DMS114 treated with DMSO at 0.1 percent for 48 hours (cell line): Measurements from ENCODE around the gene AUTS2.

ENCODE experiments used
- DNase-seq: peaks from one replicate; lab custom pipeline; 2025; ENCODE audit not compliant: unreplicated experiment; lab: John Stamatoyannopoulos, UW

AUTS2 gene

DNA sequence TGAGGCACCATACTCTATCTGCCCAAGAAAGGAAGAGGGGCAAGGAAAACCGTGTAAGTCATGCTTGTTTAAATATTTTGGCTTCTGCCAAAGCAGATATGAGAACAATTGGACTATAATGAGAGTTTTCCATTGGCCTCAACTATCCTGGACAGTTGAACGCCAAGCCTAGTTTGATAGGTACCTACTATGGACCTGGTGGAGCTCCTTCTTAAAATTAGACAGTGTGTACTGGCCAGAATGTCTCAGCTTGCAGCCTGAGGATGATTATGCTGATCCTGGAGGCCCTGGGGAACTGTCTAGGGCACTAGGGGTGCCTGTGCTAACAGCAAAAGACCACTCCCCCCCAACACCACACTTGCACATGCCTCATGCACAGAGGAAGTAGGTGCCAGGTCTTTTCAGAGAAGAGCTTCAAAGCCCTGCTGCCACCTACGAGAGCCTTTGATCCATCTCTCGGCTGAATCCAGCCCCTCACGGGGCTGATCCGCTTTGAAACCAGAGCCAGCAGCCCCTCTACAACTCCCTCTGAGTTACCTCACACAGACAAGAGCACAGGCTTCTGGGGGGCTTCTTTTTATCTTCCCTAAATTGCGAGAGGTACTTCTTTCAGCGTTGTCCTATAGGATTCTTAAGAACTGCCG, 1059.8 kb downstream of the AUTS2 start:
- DNase-seq: no peak

DNA sequence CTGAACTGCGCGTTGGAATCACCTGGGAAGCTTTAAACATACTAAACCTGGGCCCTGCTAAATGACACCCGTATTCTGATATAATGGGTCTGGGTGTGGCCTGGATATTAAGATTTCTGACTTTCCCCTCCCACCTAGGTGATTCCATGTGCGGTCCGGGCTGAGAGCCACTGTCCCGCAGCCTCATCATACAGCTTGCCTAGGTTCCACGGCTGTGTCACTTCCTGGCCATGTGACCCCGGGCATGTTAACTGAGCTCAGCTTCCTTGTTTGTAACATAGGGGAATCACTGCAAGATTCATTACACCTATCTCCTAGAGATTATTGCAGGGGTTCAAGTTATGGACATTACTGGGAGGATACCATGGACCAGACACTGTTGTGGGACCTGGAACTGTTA, 1061.0 kb downstream of the AUTS2 start:
- no peak for DNase-seq

DNA sequence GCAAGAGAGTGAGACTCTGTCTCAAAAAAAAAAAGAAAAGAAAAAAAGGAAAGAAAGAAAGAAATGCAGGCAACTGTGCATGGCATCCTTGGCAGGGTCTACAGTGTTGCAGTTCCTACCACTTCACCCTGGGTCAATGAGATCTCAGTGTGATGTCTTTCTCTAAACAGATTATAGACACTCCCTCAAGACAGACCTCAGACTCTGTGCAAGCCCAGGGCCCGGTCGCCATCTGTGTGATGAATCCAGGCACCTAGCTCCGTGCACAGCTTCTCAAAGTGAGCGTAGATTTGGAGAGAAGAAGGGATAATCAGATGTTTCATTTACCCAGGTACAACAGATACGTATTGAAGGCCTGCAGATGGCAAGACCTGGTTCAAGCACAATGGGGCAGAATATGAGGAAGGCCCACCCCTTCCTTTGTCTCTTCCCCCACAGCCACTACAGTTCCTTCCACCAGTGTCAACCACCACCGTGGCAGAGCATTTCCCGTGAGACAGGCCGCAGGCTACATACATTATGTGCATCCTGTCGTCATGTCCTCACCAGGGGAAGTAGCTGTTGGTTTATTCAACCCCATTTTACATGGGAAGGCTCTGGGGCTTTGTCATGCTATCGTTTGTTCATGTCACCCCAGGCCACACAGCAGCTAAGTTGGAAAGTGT, 1062.0 kb downstream of the AUTS2 start:
- no peak for DNase-seq

DNA sequence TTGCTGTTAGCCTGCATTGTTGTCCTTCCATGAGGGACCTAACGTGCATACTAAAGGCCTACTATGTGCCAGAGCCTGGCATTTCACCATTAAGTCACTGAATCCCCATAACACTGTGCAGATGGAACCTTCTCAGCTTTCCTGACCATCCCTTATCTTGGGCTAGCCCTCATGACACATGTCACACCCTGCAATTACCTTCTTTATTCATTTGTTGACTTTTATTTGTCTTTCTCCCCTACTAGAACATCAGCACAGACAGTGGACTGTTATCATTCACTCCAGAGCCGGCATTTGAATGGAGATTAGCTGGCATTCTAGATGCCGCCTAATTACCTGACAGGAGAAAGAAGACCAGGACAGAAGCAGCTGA, 1062.5 kb downstream of the AUTS2 start:
- DNase-seq: no peak

DNA sequence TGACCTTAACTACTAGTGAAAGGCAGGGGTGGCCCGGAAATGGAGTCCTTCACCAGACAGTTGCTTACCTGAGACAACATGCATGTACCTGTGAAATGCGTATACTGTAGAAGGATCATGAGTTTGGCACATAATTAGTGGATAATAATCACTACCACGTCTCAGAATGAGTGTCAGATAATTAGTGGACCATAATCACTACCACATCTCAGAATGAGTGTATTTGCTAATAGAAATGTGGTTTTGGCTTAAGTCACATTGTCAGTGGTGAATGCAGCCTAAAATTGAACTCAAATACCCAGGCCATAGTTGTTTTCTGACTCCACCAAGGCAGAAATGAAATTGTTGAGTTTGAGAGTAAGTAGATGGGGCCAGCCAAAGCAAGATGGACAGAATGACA, 1065.4 kb downstream of the AUTS2 start:
- DNase-seq: no peak

DNA sequence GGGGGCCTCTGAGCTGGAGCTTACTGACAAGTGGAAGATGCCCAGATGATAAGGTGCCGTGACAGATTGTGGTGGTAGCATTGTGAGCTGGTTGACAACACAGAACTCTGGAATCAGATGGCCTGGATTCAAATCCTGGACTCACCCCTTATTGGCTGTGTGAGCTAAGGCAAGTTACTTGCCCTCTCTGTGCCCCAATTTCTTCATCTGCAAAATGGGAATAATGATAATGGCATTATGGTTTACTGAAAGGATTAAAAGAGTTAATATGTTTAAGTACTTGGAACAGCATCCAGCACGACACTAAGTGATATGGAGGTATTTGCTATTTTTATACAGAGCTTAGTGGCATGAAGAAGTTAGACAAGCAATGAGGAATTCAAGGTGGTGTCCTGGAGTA, 1067.7 kb downstream of the AUTS2 start:
- no peak for DNase-seq

DNA sequence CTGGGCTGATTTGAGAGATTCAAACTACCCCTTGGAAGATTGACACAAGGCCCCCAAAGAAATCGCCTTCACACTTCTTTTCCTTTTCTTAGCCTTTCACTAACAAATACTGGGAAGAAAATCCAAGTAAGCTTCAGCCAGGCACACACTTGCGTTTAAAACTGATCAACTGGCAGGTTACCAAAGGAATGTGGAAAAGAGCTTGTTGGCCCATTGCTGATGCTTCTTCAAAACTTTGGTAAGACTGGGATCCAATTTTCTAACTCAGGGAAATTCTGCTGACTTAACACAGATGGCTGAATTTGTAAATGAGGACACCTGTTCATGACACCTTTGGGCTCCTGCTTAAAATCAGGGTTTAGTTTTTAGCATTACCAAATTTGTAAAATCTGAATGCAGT, 1069.1 kb downstream of the AUTS2 start:
- DNase-seq: no peak

DNA sequence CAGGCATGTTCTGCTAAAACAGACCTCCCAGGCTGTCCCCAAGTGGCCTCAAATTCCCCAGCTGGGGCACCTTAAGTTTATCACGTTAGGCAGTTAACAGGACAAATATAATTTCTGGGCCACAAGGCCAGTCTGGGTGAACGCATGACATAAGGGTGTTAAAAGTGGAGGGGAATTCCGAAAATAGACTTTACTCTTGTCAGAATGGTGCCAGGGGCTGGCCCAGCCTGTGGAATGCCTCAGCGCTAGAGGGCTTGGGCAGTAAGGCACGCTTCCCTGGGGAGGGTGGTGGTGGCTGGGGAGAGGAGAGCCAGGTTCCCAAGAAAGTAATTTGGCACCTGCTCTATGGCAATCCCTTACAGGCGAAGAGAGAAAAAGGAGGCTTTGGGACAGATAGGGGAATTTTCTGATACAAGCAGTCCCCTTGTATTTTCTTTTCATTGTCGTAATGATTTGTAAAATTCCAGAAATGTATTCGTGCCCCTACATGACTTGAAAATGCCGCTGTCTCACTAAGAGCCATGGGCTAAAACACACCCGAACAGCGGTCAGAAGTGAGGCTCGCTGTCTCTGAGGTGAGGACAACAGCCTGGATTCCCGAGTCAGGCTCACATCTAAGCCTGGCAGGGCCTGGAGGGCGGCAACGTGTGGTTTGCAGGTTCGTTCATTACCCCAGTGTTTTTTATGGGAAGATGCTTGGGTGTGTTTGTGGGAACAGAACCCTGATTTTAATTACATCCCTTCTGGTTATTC, 1070.5 kb downstream of the AUTS2 start:
- no peak for DNase-seq

DNA sequence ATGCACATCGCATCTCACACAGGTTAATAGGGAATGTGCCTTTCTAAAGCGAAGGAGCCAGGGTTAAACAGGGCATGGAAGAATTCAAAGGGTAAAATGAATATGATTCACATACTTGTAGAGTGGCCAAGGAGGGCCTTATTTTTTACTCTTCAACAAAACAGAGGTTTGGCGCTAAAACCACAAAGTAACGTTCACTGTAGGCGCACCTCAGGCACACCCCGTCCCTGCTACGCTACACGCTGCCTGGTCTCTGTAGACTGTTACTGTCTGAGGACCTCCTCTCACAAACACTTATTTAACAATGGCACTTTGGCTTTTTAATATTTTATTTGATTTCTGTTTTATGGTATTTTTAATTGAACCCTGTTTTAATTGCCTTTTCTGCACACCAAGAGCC, 1071.6 kb downstream of the AUTS2 start:
- DNase-seq: no peak

DNA sequence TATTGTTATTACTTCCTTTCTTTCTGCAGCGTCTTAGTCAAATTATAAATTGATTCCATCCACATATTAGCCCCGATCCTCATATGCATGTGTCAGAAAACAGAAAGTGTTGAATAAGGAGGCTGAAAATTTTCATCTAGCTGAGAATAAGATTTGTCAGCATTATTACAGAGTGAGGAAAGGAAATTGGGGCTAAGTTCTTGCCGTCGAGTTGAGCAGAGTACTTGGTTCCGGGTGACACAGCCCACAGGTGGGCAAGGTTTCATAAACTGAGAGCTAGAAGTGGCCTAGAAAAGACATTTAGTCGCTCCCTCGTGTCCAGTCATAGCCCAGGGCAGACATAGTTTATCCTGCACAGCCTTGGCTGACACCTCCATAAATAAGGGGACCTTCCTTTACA, 1072.0 kb downstream of the AUTS2 start:
- DNase-seq: no peak

DNA sequence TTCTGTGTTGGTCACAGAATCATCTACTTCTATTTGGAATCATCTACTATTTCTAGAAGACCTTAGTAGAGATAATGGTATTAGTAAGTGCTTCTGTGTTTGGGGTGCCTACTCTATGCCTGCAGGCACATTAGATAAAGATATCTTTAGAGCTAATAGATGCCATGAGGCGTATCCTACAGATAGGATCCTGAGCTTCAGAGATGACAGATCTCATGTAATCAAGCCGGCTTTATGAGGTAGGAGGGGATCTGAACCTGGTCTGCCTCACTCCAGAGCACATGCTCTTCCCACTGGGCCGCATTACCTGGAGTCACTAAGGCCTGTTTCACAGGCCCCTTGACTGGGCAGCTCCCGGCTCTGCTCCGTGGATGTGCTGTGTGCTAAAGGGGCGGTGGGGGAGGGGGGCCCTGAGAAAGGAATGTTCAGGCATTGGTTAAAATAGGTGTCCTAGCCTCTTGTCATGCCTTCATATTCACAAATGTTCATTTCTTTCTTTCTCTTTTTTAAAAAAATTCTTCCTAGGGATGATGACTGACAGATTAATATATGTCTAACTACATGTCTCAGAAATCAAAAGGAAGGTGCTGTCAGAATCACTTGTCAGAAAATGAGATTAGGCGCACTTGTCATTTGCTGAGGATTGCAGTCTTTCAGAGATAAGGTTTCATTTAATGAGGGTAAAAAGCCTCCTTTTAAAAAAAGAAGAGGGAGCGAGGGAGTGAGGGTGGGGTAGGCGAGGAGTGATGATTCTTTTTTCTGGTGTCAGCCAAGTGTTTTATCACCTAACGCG, 1075.7 kb downstream of the AUTS2 start:
- no peak for DNase-seq

DNA sequence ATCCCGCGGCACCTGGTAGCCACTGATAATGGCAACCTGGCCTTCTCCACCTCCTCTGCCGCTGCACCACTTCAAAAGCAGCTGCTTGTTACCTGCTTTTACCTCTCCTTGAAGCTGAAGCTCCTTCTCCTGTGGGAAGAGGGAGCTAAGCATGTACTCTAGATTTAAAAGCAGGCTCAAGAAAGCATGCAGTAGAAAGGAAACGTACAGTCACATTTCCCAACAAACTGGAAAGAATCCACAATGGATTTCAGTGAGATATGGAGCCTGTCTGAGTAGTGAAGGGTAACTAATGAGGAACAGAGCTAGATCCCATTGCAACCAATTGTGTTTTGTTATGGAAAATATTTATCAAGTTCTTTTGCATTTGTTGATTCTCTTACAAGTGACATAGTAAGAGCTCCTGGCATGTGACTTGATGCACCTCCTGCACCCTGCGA, 1076.3 kb downstream of the AUTS2 start:
- DNase-seq: no peak

DNA sequence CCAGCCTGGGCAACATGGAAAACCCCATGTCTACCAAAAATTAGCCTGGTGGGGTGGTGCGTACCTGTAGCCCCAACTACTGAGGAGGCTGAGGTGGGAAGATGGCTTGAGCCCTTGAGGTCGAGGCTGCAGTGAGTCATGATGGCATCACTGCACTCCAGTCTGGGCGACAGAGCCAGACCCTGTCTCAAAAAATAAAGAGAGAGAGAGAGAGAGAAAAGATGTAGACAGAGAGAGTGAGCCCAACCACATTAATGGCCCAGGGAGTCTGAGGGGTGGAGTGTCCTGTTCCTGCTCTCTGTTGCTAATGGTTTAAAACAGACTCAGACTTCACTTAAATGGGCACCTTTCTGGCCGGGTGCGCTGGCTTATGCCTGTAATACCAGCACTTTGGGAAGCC, 1078.0 kb downstream of the AUTS2 start:
- DNase-seq: no peak

DNA sequence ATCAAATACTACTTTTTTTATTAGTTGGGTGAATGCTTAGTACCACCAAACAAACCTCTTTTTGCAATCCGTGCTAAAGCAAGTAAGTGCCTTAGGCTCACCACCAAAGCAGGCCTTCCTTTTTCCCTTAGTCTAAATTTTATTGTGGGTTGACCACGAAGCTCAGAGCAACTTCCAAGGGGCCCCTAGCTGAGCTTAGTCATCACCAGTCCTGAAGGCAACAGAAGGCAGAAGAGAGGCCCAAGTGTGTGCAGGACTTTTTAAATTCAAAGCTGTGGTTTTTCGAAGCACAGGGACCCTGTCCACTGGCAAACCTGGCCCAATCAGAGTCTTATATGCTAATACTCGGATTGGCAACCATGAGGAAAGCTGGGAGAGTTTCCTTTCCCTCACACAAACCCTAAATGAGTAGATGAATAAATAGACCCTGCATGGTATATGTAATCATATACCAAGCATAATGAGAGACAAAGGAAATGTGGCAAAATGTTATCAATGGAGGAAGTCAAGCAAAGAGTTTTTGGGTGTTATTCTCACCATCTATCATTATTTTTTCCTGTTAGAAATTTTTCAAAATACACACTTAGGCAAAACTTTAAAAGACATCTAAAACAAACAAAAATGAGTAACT, 1080.5 kb downstream of the AUTS2 start:
- no peak for DNase-seq

DNA sequence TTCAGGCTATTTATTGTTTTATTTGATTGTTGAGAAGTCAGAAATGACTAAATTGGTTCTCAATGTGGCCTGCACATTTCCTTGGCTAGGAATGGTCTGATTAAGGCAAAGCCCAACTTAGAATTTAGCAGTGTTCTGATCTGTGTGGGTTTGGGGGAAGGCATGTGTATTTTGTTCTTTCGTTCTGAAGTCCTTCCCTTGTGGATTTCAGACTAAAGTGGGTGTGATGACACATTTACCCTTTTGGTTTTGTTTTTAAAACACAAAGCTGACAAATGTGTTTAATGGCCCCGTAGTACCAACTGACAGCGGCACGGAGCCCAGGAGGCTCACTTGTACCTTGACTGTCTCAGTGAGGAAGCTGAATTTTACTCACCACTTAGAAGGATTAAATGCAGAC, 1081.4 kb downstream of the AUTS2 start:
- no peak for DNase-seq

DNA sequence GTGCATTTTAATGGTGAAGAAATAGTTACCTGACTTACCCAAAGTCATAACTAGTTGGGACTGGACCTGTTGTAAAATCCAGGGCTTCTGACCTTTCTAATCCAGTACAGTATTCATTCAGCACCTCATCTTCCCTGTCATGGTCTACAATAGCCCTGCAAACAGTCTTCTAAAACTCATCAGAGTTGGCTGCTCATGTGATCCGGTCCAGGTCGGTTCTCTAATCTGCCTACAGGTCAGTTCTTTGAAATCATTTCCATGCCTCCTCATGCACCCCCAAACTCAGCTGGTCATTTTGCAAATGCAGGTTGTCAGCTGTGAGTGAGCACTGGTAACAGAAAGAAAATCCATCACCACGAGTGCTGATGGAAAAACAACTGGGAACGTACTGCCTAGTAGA, 1082.0 kb downstream of the AUTS2 start:
- DNase-seq: no peak

DNA sequence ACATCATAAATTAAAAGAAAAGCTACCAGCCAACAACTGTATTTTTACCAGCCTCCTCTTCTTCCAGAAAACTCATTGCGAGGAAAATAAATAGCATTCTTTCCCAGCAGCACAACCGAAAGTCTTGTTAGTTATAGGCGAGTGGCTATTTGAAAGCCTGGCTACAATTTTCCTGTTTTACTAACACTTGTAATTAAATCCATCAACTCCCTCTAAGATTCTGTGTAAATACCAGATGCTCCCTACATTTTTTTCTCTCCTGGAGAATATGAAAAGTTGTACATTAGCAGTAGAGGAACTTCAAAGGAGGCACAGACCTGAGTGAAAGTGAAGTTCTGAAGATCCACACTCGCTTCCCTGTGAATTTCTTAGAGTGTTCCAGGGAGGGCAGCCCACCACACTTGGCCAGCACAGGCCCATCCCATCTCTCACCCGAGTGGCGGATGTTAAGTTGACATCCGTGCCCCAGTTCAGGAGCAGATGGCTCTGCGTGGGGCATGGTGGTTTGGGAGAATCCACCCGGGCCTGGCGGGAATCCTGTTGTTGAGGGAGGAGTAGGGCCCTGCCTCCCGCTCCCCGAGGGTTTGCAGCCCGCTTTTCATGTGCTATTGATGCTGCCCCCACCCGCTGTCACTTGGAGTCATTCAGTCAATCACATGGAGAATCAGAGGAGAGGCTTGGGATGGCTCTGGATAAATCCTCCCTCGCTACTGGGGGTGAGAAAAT, 1082.6 kb downstream of the AUTS2 start:
- DNase-seq: no peak

DNA sequence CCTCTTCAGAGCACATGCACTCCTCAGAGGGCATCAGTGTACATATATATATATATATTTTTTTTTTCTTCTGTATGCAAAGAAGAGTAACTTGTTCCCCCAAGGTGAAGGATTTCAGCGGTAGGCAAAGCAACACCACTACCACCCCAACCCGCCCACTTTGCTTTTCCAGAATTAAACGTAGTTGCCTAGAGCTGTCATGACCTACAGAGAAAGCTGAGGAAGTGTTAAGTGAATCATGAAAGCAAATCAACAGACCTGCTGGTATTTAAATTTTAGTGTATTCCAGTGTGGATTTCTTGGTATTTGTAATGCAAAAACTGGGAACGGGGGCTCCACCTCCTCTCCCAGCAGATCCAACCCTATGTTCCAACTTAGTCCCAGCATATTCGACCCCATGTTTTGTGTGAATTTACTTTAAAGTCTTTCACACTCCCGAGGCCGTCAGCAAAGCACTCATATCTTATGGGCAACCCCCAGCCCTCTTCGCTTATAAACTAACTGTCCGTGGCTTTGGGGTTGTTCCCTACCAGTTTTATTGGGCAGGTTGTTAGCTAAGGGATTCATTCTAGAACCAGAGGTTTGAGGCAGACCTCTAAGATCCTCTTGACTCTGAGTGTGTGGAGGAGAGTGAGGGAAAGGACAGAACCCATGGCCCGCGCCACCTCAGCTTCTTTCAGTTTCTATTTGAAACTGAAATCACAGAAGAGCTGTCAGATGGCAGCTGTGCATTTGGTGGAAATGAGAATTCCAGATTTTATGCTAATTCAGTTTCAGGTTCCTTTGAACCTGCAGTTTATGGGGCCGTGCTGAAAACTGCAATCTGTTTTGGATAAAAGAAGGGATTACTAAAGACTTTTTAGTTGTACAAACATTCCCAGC, 1083.4 kb downstream of the AUTS2 start:
- DNase-seq: no peak

DNA sequence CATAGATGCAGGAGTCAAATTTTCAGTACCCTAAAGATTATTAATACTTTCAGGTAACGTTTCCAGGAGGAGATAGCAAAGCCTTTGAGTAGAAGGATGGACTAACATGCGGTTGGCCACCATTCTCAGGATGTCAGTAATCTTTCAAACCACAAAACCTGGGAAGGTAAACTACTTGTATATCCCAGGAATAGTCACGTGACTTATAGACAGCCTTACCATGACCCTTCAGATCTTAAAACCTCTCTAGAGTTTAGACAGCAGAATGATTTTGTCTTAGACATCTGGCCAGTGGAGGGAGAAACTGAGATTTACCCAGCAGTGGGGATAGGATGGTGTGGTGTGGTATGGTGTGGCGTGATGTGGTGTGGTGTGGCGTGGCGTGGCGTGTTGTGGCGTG, 1085.9 kb downstream of the AUTS2 start:
- no peak for DNase-seq

DNA sequence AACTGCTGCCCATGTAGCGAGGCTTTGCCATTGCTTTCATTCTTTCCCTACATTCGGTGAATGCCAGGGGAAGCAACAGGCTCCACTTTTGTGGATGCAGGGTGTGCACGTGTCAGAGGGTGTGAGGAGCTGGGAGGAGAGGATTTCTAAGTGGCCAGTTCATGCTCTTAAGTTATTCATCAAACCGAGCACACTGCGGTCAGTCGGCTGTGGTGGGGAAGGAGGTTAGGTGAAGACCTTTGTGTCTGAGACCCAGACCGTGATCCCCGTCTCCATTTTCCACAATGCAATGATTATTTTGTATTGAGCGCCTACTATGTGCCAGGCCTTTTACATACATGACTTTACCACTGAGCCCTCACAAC, 1095.0 kb downstream of the AUTS2 start:
- DNase-seq: no peak
